Panc1 (cell line): ENCODE measurements around the gene ITPR3. TPM values are rescaled to one million over a fixed set of nuclear protein-coding genes. Genes with fewer than 3 reads are reported as not detected.

ENCODE experiments used
- ATAC-seq: fragments of 200-7000 bp; cut with Tn5 transposase; 2 replicates; pipeline ENCODE4 v1.9.1; 2020; ENCODE audit warnings: mild to moderate bottlenecking, moderate library complexity
- BruUV-seq: library from RNA; stranded (reverse); fragments of 400-500 nt; replicated peaks from 2 replicates; lab custom pipeline; 2021; lab: Mats Ljungman, UMichigan
- CTCF ChIA-PET: fragments of 300-600 bp; sonication (Branson Sonifier 250); formaldehyde crosslinking; loops from one replicate; lab custom pipeline; 2022; ENCODE audit warnings: antibody characterized with exemption; lab: Charles Lee
- POLR2A ChIA-PET: fragments of 300-600 bp; sonication (Branson Sonifier 250); formaldehyde crosslinking; loops from one replicate; lab custom pipeline; 2022; ENCODE audit warnings: antibody characterized with exemption; lab: Charles Lee
- DNase-seq: peaks from one replicate; pipeline ENCODE4 v3.0.0-alpha.2; 2010; ENCODE audit warnings: low read depth, low spot score
- H3K27ac ChIP-seq: 2 replicates; pipeline ENCODE4 v1.5.1; 2011; ENCODE audit warnings: mild to moderate bottlenecking, low read length, inconsistent platforms
- H3K27me3 ChIP-seq: fragments of 200-500 bp; sonication (Bioruptor generic); 2 replicates; pipeline ENCODE4 v1.6.0; 2014; ENCODE audit warnings: low read length, inconsistent platforms; ENCODE audit not compliant: control insufficient read depth, insufficient read depth
- H3K36me3 ChIP-seq: fragments of 200-500 bp; sonication (Bioruptor generic); 2 replicates; pipeline ENCODE4 v1.5.1; 2014; ENCODE audit warnings: inconsistent platforms, mild to moderate bottlenecking, low read length, moderate library complexity; ENCODE audit not compliant: control insufficient read depth, insufficient read depth
- H3K4me1 ChIP-seq: 2 replicates; pipeline ENCODE4 v1.5.1; 2011; ENCODE audit warnings: inconsistent platforms, mild to moderate bottlenecking, low read length, moderate library complexity; ENCODE audit not compliant: control insufficient read depth, insufficient read depth
- H3K4me3 ChIP-seq, 2 experiments: 2 replicates each; pipeline ENCODE4 v1.5.1; 2011 to 2012; ENCODE audit warnings: low read depth in 2 of 2, low read length in 2 of 2, mild to moderate bottlenecking in 2 of 2, inconsistent platforms in 1 of 2, moderate library complexity in 1 of 2
- H3K9me3 ChIP-seq: fragments of 200-500 bp; sonication (Bioruptor generic); 2 replicates; pipeline ENCODE4 v1.5.1; 2014; ENCODE audit warnings: low read depth, mild to moderate bottlenecking, inconsistent platforms, low read length, moderate library complexity; ENCODE audit not compliant: control insufficient read depth, insufficient read depth
- CTCF ChIP-seq: fragments of 450-650 bp; IDR thresholded peaks from 2 replicates; pipeline ENCODE4 v1.5.1; 2017; ENCODE audit warnings: mild to moderate bottlenecking
- POLR2AphosphoS5 ChIP-seq: IDR thresholded peaks from 2 replicates; pipeline ENCODE4 v1.6.1; 2012; ENCODE audit warnings: mild to moderate bottlenecking, low read depth, low read length, moderate library complexity
- SIN3A ChIP-seq: IDR thresholded peaks from 2 replicates; pipeline ENCODE4 v1.6.1; 2012; ENCODE audit warnings: low read depth, mild to moderate bottlenecking, low read length, moderate library complexity, borderline replicate concordance; ENCODE audit not compliant: insufficient read depth
- TCF7L2 ChIP-seq: IDR thresholded peaks from 2 replicates; pipeline ENCODE4 v1.6.1; 2011; ENCODE audit warnings: mild to moderate bottlenecking, low read depth, low read length, inconsistent platforms
- in situ Hi-C: cut with HindIII; loops from 2 replicates; pipeline ENCODE4 v1.10.0; 2016; ENCODE audit warnings: low sequenced_read_pairs, low pct_unique_long_range_greater_than_20kb
- intact Hi-C: fragments of 100-400 bp; cut with micrococcal nuclease; formaldehyde crosslinking; loops from one replicate; pipeline ENCODE4 v1.10.0; 2022; ENCODE audit not compliant: unreplicated experiment
- total RNA-seq: library from RNA; stranded (reverse); gene quantifications from one replicate; pipeline ENCODE4 v1.2.1, GENCODE V29; 2021; ENCODE audit not compliant: unreplicated experiment
- TF ChIP-seq, protein P1 (sequence below), 2 experiments: IDR thresholded peaks; 2 replicates each; pipeline ENCODE4 v1.6.1; 2011 to 2012; ENCODE audit warnings: low read depth in 2 of 2, control low read depth in 1 of 2, low read length in 1 of 2, mild to moderate bottlenecking in 1 of 2, moderate library complexity in 1 of 2; ENCODE audit not compliant: insufficient read depth in 1 of 2

The ITPR3 gene
- total RNA-seq, 1 experiment from 2014 or later: 65.8 TPM

DNA sequence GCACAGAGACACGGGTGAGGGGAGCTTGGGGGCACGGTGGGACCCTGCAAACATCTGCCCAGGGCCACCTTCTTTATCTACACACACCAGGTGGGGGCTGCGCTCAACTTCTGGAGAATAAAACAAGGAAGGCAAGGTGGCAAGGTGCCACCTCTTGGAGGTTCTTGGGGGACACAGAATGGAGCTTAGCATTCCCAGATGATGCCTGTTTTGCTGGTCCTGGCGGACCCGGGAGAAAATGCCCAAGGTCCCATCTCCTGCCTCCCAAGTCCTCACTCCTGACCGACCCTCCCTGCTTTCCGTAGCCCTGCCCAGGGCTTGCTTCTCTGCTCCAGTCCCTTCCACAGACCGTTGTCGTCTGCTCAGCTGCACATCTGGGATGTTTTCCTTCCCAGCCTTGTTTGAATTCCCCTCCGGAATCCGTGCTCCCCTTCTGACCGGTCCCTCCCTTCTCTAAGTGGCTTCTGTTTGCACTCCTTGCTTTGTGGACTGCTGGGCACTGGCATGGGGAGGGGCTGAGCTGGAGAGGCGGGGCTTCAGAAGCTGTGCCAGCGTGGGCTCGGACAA lies 13.1 kb downstream of the ITPR3 start:
- no peak for DNase-seq
- no peaks in the 10 kb centered on the region for H3K9me3 ChIP-seq
- in situ Hi-C loops (no loop called here), intact Hi-C loops (no loop called here)
- ChIA-PET POLR2A (no interaction called here), CTCF (interaction anchor here (0.6 kb wide), 1 partner anchor 66 kb away, joined by 3 read pairs; no protein-coding TSS in a partner anchor)
- no peaks in the 10 kb centered on the region for H3K36me3 ChIP-seq
- peak overlapping the region; percentile 66; the same call in 1 of the 2 replicates for H3K27ac ChIP-seq
- no peaks in the 10 kb centered on the region for H3K27me3 ChIP-seq
- H3K4me3 ChIP-seq: peak overlapping the region; percentile 47 to 61
- BruUV-seq: no TSS peak
- peaks cover 16% of the 10 kb centered on the region for H3K4me1 ChIP-seq
- peak; percentile 6; the same call in 1 of the 2 replicates for ATAC-seq
- TF ChIP-seq TCF7L2 (no peak), CTCF (no peak), POLR2AphosphoS5 (no peak), SIN3A (no peak)
- TF ChIP-seq, protein P1, sequence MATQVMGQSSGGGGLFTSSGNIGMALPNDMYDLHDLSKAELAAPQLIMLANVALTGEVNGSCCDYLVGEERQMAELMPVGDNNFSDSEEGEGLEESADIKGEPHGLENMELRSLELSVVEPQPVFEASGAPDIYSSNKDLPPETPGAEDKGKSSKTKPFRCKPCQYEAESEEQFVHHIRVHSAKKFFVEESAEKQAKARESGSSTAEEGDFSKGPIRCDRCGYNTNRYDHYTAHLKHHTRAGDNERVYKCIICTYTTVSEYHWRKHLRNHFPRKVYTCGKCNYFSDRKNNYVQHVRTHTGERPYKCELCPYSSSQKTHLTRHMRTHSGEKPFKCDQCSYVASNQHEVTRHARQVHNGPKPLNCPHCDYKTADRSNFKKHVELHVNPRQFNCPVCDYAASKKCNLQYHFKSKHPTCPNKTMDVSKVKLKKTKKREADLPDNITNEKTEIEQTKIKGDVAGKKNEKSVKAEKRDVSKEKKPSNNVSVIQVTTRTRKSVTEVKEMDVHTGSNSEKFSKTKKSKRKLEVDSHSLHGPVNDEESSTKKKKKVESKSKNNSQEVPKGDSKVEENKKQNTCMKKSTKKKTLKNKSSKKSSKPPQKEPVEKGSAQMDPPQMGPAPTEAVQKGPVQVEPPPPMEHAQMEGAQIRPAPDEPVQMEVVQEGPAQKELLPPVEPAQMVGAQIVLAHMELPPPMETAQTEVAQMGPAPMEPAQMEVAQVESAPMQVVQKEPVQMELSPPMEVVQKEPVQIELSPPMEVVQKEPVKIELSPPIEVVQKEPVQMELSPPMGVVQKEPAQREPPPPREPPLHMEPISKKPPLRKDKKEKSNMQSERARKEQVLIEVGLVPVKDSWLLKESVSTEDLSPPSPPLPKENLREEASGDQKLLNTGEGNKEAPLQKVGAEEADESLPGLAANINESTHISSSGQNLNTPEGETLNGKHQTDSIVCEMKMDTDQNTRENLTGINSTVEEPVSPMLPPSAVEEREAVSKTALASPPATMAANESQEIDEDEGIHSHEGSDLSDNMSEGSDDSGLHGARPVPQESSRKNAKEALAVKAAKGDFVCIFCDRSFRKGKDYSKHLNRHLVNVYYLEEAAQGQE (IDR thresholded peaks at IDR 0.05; ENCODE audit: insufficient read depth in 1 of 2, low read depth in 2 of 2, low read length in 1 of 2): no peak

- no TSS peak for BruUV-seq
- no peak overlapping the region for H3K27ac ChIP-seq
- no peak for DNase-seq
- in situ Hi-C loops: no loop called here
- intact Hi-C loops: no loop called here
- ChIA-PET POLR2A (no interaction called here), CTCF (interaction anchor here (0.6 kb wide), 1 partner anchor 66 kb away, joined by 3 read pairs; no protein-coding TSS in a partner anchor)
- no peaks in the 10 kb centered on the region for H3K9me3 ChIP-seq
- H3K4me3 ChIP-seq: no peak overlapping the region
- peaks cover 16% of the 10 kb centered on the region for H3K4me1 ChIP-seq
- no peak for ATAC-seq
- H3K27me3 ChIP-seq: no peaks in the 10 kb centered on the region
- no peaks in the 10 kb centered on the region for H3K36me3 ChIP-seq
- TF ChIP-seq SIN3A (no peak), TCF7L2 (no peak), CTCF (no peak)
Observed at GRCh38 chr6:33634946-33635345, 13.8 kb downstream of the ITPR3 start.
